ENCODE results near the gene TNRC6C.
"Not testable (repeated sequence)": the region's sequence is repeated elsewhere in the genome, so short reads cannot be mapped to it uniquely, and the experiment has no call there.

Gene TNRC6C

DNA sequence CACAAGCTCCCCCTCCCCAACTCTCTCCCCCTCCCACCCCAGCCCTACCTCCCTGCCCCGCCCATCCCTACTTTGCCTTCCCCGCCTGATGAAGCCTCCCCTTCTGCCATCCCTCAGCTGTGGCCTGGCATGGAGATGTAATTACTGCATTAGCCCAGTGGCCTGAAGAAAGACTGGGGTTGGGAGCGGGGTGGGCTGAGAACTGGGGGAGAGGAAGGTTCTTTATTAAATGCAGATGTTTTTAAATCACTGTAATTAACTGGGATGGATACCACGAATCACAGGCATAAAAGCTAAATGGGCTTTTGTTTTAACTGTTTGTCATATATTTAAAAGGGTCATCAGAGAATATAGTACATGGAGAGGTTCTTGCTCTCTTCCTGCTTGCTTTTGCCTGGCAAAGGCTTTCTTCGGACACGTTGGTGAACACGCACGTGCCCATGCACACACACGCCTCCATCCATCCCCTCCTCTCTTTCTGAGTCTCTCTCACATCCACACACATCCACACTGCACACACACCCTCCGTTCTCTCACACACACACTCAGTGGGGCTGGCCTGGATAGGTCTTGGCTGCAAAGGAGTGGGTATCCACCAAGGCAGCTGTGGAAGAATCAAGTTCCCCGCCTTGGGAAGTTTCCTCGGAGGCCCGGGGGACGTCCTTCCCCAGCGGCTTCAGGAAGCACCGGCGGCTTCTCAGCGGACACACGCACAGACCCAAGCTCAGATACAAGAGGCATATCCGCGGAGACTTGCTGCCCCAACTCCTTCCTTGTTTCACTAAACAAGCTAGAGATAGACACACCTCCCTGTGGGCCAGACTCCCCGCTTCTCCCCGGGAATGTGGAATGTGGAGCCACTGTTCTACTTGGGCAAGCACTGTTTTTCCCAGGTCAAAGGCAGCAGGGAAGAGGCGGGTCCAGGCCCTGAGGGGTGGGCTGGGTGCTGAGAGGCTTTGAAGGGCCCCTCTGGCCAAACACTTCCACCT, 27.4 kb upstream of the TNRC6C start:
- no peak for DNase-seq

DNA sequence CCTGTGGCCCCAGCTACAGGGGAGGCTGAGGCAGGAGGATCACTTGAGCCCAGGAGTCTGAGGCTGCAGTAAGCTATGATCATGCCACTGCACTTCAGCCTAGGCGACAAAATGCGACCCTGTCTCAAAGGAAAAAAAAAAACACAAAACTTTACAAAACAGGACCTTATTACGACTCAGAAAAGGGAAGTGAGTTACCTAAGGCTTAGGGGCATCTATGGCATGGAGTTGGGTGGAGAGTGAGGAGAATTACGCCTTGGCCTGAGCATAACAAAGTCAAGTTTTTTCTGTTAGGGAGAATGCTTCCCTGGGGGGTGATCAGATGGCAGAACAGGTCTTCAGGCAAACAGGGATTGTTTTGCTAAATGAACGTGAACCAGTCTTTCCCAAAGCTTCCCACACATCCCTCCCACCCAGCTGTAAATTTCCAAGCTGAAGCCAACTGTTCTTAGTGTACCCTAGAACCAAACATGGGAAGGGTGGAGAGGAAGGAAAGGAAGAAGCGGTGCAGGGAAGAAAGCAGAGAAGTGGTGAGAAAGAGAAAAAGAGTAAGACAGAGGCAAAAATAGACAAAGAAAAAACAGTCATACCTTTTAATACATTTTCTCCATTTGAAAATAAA, 24.6 kb upstream of the TNRC6C start:
- no peak for DNase-seq

- DNase-seq, result no peak
Measured at GRCh38 chr17:77935121-77935571, 23.4 kb upstream of the TNRC6C start.

- not testable (repeated sequence) for DNase-seq
Measured at GRCh38 chr17:77935744-77936143, 22.8 kb upstream of the TNRC6C start.

GRCh38 chr17:77936881-77937280, 21.6 kb upstream of the TNRC6C start:
- no peak for DNase-seq

GRCh38 chr17:77941004-77941403, 17.5 kb upstream of the TNRC6C start:
- DNase-seq, result no peak

DNA sequence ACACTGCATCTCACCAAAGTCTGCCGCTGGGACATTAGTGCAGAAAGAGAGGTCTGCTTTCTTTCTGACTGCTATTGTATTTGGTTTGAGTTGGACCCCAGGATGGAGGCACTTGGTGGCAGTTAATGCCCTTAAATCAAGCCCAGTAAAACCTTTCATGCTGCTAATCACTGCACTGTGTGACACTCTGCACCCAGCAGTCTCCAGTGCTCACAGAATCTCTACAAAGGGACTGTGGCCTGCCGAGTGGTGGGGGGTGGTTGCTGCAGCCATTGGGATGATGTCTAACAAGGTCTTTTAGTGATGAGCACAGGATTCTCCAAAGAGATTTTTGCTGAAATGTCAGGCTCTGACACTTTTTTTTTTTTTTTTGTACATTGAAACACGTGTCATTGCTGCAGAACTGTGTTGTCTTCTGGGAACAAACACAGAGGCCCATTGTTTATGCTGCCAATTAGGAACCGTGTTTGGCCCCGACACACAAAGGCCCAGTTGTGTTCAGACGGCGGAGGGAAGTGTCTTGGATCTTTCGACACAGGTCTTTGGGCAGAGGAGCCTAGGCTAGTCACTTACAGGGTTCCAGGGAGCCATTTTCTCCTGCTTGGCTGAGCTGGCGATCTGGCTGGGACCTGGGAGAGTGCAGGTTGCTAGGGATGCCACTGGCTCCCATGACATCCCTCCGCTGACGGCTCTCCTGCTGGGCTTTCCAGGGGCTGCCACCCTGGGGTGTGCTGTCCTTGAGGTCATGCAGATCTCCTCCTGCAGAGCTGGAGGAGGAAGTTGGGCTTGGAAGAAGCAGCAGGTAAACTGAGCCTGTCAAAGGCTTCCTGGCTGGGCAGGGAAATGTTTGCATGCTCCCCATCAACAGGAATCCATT, 16.2 kb upstream of the TNRC6C start:
- no peak for DNase-seq

- DNase-seq, result no peak
Measured at GRCh38 chr17:77943971-77944370, 14.5 kb upstream of the TNRC6C start.

- DNase-seq, result no peak
Measured at GRCh38 chr17:77944390-77945222, 13.9 kb upstream of the TNRC6C start.

- no peak for DNase-seq
Measured at GRCh38 chr17:77946900-77947645, 11.4 kb upstream of the TNRC6C start.

- DNase-seq, result no peak
Measured at GRCh38 chr17:77948690-77949114, 9.8 kb upstream of the TNRC6C start.

- DNase-seq, result no peak
Measured at GRCh38 chr17:77951123-77951522, 7.4 kb upstream of the TNRC6C start.

GRCh38 chr17:77952368-77952767, 6.1 kb upstream of the TNRC6C start:
- no peak for DNase-seq

DNA sequence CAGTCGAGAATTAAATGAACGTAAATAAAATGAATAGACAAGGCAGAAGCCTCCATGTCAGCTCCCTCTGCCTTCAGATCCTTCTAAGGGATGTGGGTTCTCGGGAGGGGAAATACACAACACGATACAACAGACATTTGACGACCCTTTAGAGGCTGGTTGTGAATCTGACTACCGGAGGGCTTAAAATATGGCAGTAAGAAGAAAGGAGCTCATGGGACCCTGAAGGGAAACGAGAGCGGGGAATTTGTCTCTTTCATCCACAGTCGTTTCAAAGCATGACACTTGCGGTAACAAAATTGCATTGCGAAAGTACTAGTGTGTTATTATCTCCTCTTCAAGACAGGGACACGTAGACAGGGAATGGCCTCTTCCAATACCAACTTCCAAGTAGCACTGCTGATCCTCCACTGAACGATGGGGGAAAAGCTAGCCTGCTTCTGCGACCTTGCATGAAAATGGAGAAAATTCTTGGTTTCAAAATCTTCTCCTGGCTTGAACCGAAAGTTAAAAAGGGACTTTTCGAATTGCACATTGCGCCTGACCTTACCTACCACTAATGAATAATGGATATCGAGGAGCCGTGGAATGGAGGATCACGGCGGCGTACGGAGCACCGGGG, 1.2 kb upstream of the TNRC6C start:
- no peak for DNase-seq

DNA sequence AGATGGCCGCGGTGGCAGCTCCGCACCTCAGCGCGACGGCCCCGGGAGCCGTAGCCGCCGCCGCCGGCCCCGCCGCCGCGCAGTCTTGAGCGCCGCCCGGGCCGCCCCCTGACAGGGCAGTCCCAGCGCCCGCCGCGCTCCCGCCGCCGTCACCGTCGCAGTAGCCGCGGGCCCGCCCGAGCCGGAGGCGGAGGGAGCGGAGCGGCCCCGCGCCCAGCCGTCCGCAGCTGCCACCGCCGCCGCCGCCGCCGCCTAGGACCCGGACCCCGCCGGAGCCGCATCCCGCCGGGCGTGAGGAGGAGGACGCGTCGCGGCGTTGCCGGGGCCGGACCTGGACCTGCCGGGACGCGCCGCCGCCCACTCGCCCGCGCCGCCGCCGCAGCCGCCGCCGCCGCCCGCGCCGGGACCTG, 218 bp downstream of the TNRC6C start:
- DNase-seq, result no peak

DNA sequence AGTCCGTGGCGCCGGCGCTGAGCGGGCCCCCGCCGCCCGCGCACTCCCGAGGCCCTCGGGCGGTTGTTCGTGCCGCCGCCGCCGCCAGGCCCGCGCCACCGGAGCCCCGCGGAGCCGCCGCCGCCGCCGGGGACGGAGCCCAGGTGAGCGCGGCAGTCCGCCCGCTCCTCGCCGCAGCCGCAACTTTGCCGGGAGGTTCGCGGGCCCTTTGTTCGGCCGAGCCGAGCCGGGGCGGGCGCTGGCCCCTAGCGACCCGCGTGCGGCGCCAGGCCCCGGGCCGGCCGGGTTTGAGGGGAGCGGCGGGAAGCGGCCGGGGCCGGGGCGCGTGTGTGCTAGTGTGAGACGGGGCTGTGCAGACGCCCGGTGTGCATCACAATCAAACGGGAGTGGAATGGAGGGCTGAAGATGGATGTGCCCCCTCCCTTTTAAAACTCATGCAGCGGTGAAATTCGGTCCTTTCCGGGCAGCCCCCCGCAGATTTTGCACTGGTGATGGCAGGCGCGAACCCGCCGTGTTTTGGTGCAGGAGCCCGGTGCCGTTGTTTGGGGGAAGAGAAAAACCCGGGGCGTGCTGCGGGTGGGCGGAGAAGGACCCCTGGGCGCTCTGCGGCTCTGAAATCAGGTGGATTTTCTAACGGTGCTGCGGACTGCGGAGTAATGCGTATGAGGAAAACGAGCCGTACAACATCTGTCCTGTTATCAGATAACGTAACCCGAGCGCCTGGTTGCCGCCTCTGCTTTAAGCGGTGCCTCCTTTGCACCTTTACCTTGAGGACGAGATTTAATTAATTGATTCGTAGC, 823 bp downstream of the TNRC6C start:
- DNase-seq, result peak; percentile 12 to 39

- DNase-seq, result no peak
Measured at GRCh38 chr17:77959926-77960521, 1.5 kb downstream of the TNRC6C start.

GRCh38 chr17:77961741-77962140, 3.2 kb downstream of the TNRC6C start:
- DNase-seq, result no peak

GRCh38 chr17:77962348-77962747, 3.8 kb downstream of the TNRC6C start:
- DNase-seq, result no peak

DNA sequence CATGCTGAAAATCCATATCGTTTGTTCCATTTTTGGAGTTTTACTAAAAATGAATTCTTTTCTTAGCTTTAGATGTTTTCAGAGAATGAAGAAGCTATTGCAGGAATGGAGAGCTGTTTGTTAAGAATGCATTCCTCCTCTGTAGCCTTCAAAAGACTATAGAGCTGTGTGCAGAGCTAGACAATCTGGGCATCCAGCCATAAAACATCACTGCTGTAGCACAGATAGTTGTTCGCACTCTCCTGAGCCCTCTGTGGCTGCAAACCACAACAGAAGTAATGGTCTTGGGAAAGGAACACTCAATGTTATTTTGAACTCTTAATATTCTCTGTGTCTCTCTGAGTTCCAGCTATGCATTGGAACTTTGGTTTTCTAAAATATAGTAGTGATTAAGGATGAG, 4.9 kb downstream of the TNRC6C start:
- DNase-seq, result peak in 1 of 2 experiments; percentile 25

Measured in stimulated activated CD4-positive, alpha-beta T cell treated with anti-CD3 and anti-CD28 coated beads, Interleukin-4, amount 100 ng/mL, for 4 hours (primary cell).